Loucy (cell line): ENCODE data around the gene PTCH2.
"Not testable (repeated sequence)": the region's sequence is repeated elsewhere in the genome, so short reads cannot be mapped to it uniquely, and the experiment has no call there.

Source experiments
- CTCF ChIP-seq: fragments of 200-600 bp; sonication (generic); conservative IDR thresholded peaks from 2 replicates; pipeline ENCODE4 v1.5.1; 2014; ENCODE audit warnings: mild to moderate bottlenecking, antibody characterized with exemption, low read length
- EZH2phosphoT487 ChIP-seq: fragments of 200-600 bp; IDR thresholded peaks from 2 replicates; pipeline ENCODE4 v1.6.1; 2018; ENCODE audit warnings: antibody characterized with exemption, mild to moderate bottlenecking, moderate library complexity, borderline replicate concordance

- TF ChIP-seq CTCF, EZH2phosphoT487: not testable (repeated sequence)
Measured at GRCh38 chr1:44838294-44838693, 4.8 kb downstream of the PTCH2 start.
